GM13977 (cell line): Measurements from ENCODE around the gene FREM3.
"Not testable (repeated sequence)": the region's sequence is repeated elsewhere in the genome, so short reads cannot be mapped to it uniquely, and the experiment has no call there.

Experiments
- DNase-seq: peaks from one replicate; pipeline ENCODE4 v3.0.0; 2012; ENCODE audit warnings: low spot score
- CTCF ChIP-seq: IDR thresholded peaks from 2 replicates; pipeline ENCODE4 v1.5.1; 2012; ENCODE audit warnings: mild to moderate bottlenecking, control low read depth; ENCODE audit not compliant: insufficient read depth; ENCODE audit errors: extremely low read depth, missing control alignments
- in situ Hi-C: fragments of 300-500 bp; cut with MboI; formaldehyde crosslinking; loops from one replicate; pipeline ENCODE4 v1.12.0; 2022; ENCODE audit warnings: low sequenced_read_pairs, low pct_unique_long_range_greater_than_20kb, mixed read lengths, inconsistent platforms; ENCODE audit not compliant: unreplicated experiment

Gene FREM3

GRCh38 chr4:143701365-143701764 lies 890 bp upstream of the FREM3 start:
- DNase-seq = peak; percentile 26
- in situ Hi-C loops = no loop called here
- no peak for TF ChIP-seq CTCF

GRCh38 chr4:143700046-143700415 lies 444 bp downstream of the FREM3 start:
- no peak for TF ChIP-seq CTCF
- in situ Hi-C loops = no loop called here
- DNase-seq = peak; percentile 13

- in situ Hi-C loops = no loop called here
- no peak for DNase-seq
- TF ChIP-seq CTCF = no peak
Measured at GRCh38 chr4:143699331-143700045, 987 bp downstream of the FREM3 start.

- no peak for DNase-seq
- in situ Hi-C loops = no loop called here
- no peak for TF ChIP-seq CTCF
Measured at GRCh38 chr4:143693856-143694255, 6.6 kb downstream of the FREM3 start.

- in situ Hi-C loops = no loop called here
- no peak for DNase-seq
- no peak for TF ChIP-seq CTCF
Measured at GRCh38 chr4:143692241-143692640, 8.2 kb downstream of the FREM3 start.

- in situ Hi-C loops = no loop called here
- TF ChIP-seq CTCF = no peak
- no peak for DNase-seq
Measured at GRCh38 chr4:143679434-143679833, 21.0 kb downstream of the FREM3 start.

GRCh38 chr4:143673629-143674028 lies 26.8 kb downstream of the FREM3 start:
- DNase-seq, in situ Hi-C loops: not testable (repeated sequence)
